Left colon (tissue), 2 donors: ENCODE data around the gene RASAL2. TPM values are rescaled to one million over a fixed set of nuclear protein-coding genes. Genes with fewer than 3 reads are reported as not detected.
A peak's percentile ranks its signal among the peaks of the same experiment; 100 is the strongest.
"Not testable (repeated sequence)": the region's sequence is repeated elsewhere in the genome, so short reads cannot be mapped to it uniquely, and the experiment has no call there.

Source experiments
- ATAC-seq: fragments of 200-7000 bp; cut with Tn5 transposase; one replicate; pipeline ENCODE4 v1.9.1; 2020; ENCODE audit warnings: mild to moderate bottlenecking, moderate library complexity
- DNase-seq, 2 donors: peaks; one replicate each; pipeline ENCODE4 v3.0.0-alpha.2; 2020
- intact Hi-C, 2 donors: fragments of 100-400 bp; cut with DNase I in 1 of 2; cut with micrococcal nuclease in 1 of 2; formaldehyde crosslinking; loops; one replicate each; pipeline versions ENCODE4 v1.11.2 to v1.14.0; 2022; cut with DNase I, micrococcal nuclease
- total RNA-seq, 2 donors: library from RNA; stranded (reverse); fragmentation: NEBNext Ultra II Directional; extraction: Animal tissue kit (Norgen Biotek cat#: 25700); gene quantifications; one replicate each; pipeline ENCODE4 v1.2.1, GENCODE V29; 2021
- donor health status: DM: no; HTN: no; CAD: no.
- donor health status: DM: yes; HTN: yes; CAD: no.

Gene RASAL2
- total RNA-seq, 2 donors from 2014 or later: 14.5 to 17.3 TPM

- intact Hi-C loops: no loop called here
- DNase-seq: no peak
- ATAC-seq: peak; percentile 86
Measured at GRCh38 chr1:178301141-178301540, 207.2 kb downstream of the RASAL2 start.

GRCh38 chr1:178307264-178307663 lies 213.4 kb downstream of the RASAL2 start:
- intact Hi-C loops: no loop called here
- no peak for ATAC-seq
- no peak for DNase-seq

- intact Hi-C loops: no loop called here
Measured at GRCh38 chr1:178308438-178308837, 214.5 kb downstream of the RASAL2 start.

GRCh38 chr1:178310685-178311105 lies 216.8 kb downstream of the RASAL2 start:
- DNase-seq: no peak
- intact Hi-C loops: loop anchor here in 1 of 2 donors (2.0 kb wide), 1 partner anchor 190 kb away; no protein-coding TSS in a partner anchor
- peak; percentile 92 for ATAC-seq

More at GRCh38 chr1:178308438-178308837, 214.5 kb downstream of the RASAL2 start:
- ATAC-seq: no peak
- no peak for DNase-seq

GRCh38 chr1:178311164-178311563 lies 217.3 kb downstream of the RASAL2 start:
- intact Hi-C loops: loop anchor here in 1 of 2 donors (2.0 kb wide), 1 partner anchor 190 kb away; no protein-coding TSS in a partner anchor
- ATAC-seq (peak; percentile 41), DNase-seq (no peak)

GRCh38 chr1:178320280-178320982 lies 226.5 kb downstream of the RASAL2 start:
- intact Hi-C loops: not testable (repeated sequence)
- DNase-seq: peak in 1 of 2 donors; percentile 39
- ATAC-seq: peak; percentile 23

- DNase-seq (no peak), ATAC-seq (no peak)
- intact Hi-C loops: no loop called here
Measured at GRCh38 chr1:178323067-178323466, 229.2 kb downstream of the RASAL2 start.

- intact Hi-C loops: no loop called here
- ATAC-seq: peak; percentile 58
- DNase-seq: no peak
Measured at GRCh38 chr1:178324003-178324402, 230.1 kb downstream of the RASAL2 start.

- DNase-seq: no peak
- no peak for ATAC-seq
- intact Hi-C loops: no loop called here
Measured at GRCh38 chr1:178328728-178329127, 234.8 kb downstream of the RASAL2 start.

- no peak for DNase-seq
- intact Hi-C loops: no loop called here
- no peak for ATAC-seq
Measured at GRCh38 chr1:178330153-178330552, 236.2 kb downstream of the RASAL2 start.

- ATAC-seq (no peak), DNase-seq (no peak)
- intact Hi-C loops: no loop called here
Measured at GRCh38 chr1:178330848-178331497, 237.1 kb downstream of the RASAL2 start.

- DNase-seq (no peak), ATAC-seq (no peak)
- intact Hi-C loops: no loop called here
Measured at GRCh38 chr1:178335426-178335825, 241.5 kb downstream of the RASAL2 start.

- no peak for ATAC-seq
- no peak for DNase-seq
- intact Hi-C loops: no loop called here
Measured at GRCh38 chr1:178337091-178337706, 243.3 kb downstream of the RASAL2 start.

- intact Hi-C loops: no loop called here
- ATAC-seq (no peak), DNase-seq (no peak)
Measured at GRCh38 chr1:178339834-178340233, 245.9 kb downstream of the RASAL2 start.

GRCh38 chr1:178341261-178341956 lies 247.5 kb downstream of the RASAL2 start:
- intact Hi-C loops: no loop called here
- ATAC-seq (peak; percentile 87), DNase-seq (peak; percentile 72 to 76)

GRCh38 chr1:178342745-178343144 lies 248.8 kb downstream of the RASAL2 start:
- intact Hi-C loops: no loop called here
- DNase-seq (no peak), ATAC-seq (no peak)

- intact Hi-C loops: no loop called here
- ATAC-seq (peak; percentile 76), DNase-seq (no peak)
Measured at GRCh38 chr1:178344513-178345091, 250.7 kb downstream of the RASAL2 start.

- ATAC-seq: no peak
- DNase-seq: no peak
- intact Hi-C loops: no loop called here
Measured at GRCh38 chr1:178345238-178345637, 251.3 kb downstream of the RASAL2 start.

GRCh38 chr1:178345807-178346206 lies 251.9 kb downstream of the RASAL2 start:
- intact Hi-C loops: no loop called here
- no peak for ATAC-seq
- DNase-seq: no peak
